K562 (cell line): ENCODE data around the gene EEFSEC. TPM values are rescaled to one million over a fixed set of nuclear protein-coding genes. Genes with fewer than 3 reads are reported as not detected.
A peak's percentile ranks its signal among the peaks of the same experiment; 100 is the strongest.

Experiments used
- ATAC-seq: fragments of 200-7000 bp; cut with Tn5 transposase; 3 replicates; pipeline ENCODE4 v1.9.1; 2020; ENCODE audit warnings: moderate library complexity
- BruUV-seq: library from RNA; stranded (reverse); fragments of 400-500 nt; replicated peaks from 2 replicates; lab custom pipeline; 2021; lab: Mats Ljungman, UMichigan
- CTCF ChIA-PET: fragments of 300-600 bp; formaldehyde crosslinking; extraction: SDS; loops from one replicate; lab custom pipeline; 2021; ENCODE audit warnings: low intra/inter-chr PET ratio; lab: Yijun Ruan, JAX
- POLR2A ChIA-PET: fragments of 300-600, 350-650 bp; sonication (Branson Sonifier 250); formaldehyde crosslinking; extraction: SDS; loops from one replicate; lab custom pipeline; 2021; ENCODE audit warnings: antibody characterized with exemption, inconsistent platforms; lab: Yijun Ruan, JAX
- DNase-seq, 4 experiments: peaks; one replicate each; pipeline versions ENCODE4 v3.0.0 to v3.0.0-alpha.2; 2011 to 2018; ENCODE audit warnings: low spot score in 3 of 4, mixed read lengths in 3 of 4; ENCODE audit errors: extremely low read depth in 1 of 4
- FAIRE-seq: peaks from 2 replicates; lab custom pipeline; 2011; peaks lifted over from hg19 to GRCh38; lab: Jason Lieb, UNC
- H2AFZ ChIP-seq: 2 replicates; pipeline ENCODE4 v1.6.0; 2011; ENCODE audit warnings: low read depth, low read length, control low read depth, inconsistent platforms
- H3K27ac ChIP-seq: fragments of 200-600 bp; 3 replicates; pipeline ENCODE4 v1.8.0; 2011; ENCODE audit warnings: low read depth, mild to moderate bottlenecking, control low read depth, inconsistent platforms, low read length, moderate library complexity, mixed read lengths; ENCODE audit errors: extremely low read depth
- H3K27me3 ChIP-seq, 2 experiments: fragments of 300-600 bp in 1 of 2; 2 replicates in 1 of 2; 3 replicates in 1 of 2; pipeline versions ENCODE4 v1.6.0 to v1.8.0; 2011; ENCODE audit warnings: inconsistent platforms in 2 of 2, low read length in 2 of 2, mild to moderate bottlenecking in 1 of 2, mixed read lengths in 1 of 2, moderate library complexity in 1 of 2; ENCODE audit not compliant: control insufficient read depth in 2 of 2, insufficient read depth in 2 of 2
- H3K36me3 ChIP-seq: fragments of 300-600 bp; 3 replicates; pipeline ENCODE4 v1.8.0; 2011; ENCODE audit warnings: mild to moderate bottlenecking, low read length, inconsistent platforms; ENCODE audit not compliant: control insufficient read depth, insufficient read depth
- H3K4me1 ChIP-seq, 2 experiments: fragments of 200-600 bp in 1 of 2; replicated peaks in 1 of 2; 2 replicates in 1 of 2; 3 replicates in 1 of 2; pipeline versions ENCODE4 v1.5.1 to v1.8.0; 2011; ENCODE audit warnings: inconsistent platforms in 2 of 2, low read length in 2 of 2, mild to moderate bottlenecking in 1 of 2, mixed read lengths in 1 of 2, moderate library complexity in 1 of 2; ENCODE audit not compliant: control insufficient read depth in 2 of 2, insufficient read depth in 2 of 2
- H3K4me2 ChIP-seq: 2 replicates; pipeline ENCODE4 v1.6.1; 2011; ENCODE audit warnings: low read length, control low read depth, inconsistent platforms, mixed read lengths; ENCODE audit not compliant: insufficient read depth
- H3K4me3 ChIP-seq: fragments of 200-600 bp; sonication (generic), shearing (Covaris generic); 2 replicates; pipeline ENCODE4 v1.5.1; 2016; ENCODE audit warnings: control low read depth, inconsistent platforms
- H3K79me2 ChIP-seq: fragments of 200-600 bp; 3 replicates; pipeline ENCODE4 v1.8.0; 2011; ENCODE audit warnings: low read length, inconsistent platforms; ENCODE audit not compliant: control insufficient read depth, insufficient read depth
- H3K9ac ChIP-seq, 2 experiments: 2 replicates each; pipeline versions ENCODE4 v1.6.0 to v1.6.1; 2011; ENCODE audit warnings: low read depth in 2 of 2, low read length in 2 of 2, control low read depth in 1 of 2, inconsistent platforms in 1 of 2, mild to moderate bottlenecking in 1 of 2, mixed read lengths in 1 of 2; ENCODE audit not compliant: insufficient read depth in 1 of 2
- H3K9me1 ChIP-seq: one replicate; pipeline ENCODE4 v1.6.0; 2011; ENCODE audit warnings: inconsistent platforms, mild to moderate bottlenecking, low read length, moderate library complexity; ENCODE audit not compliant: control insufficient read depth, insufficient read depth
- H3K9me3 ChIP-seq: replicated peaks from 2 replicates; pipeline ENCODE4 v1.5.1; 2011; ENCODE audit warnings: low read depth, low read length, inconsistent platforms; ENCODE audit not compliant: control insufficient read depth, insufficient read depth
- H4K20me1 ChIP-seq: replicated peaks from 2 replicates; pipeline ENCODE4 v1.6.1; 2011; ENCODE audit warnings: low read length, inconsistent platforms, mixed read lengths; ENCODE audit not compliant: control insufficient read depth, insufficient read depth
- ETS1 ChIP-seq: conservative IDR thresholded peaks from 2 replicates; pipeline ENCODE4 v1.6.1; 2011; ENCODE audit warnings: low read depth, mild to moderate bottlenecking, low read length; ENCODE audit not compliant: control insufficient read depth
- NFATC3 ChIP-seq: fragments of 450-650 bp; IDR thresholded peaks from 2 replicates; pipeline ENCODE4 v1.6.1; 2017; ENCODE audit warnings: mild to moderate bottlenecking
- NFIC ChIP-seq: fragments of 450-650 bp; IDR thresholded peaks from 2 replicates; pipeline ENCODE4 v1.6.1; 2017; ENCODE audit warnings: mild to moderate bottlenecking, inconsistent platforms
- PCBP2 ChIP-seq: fragments of 200-400 bp; formaldehyde crosslinking; IDR thresholded peaks from 2 replicates; pipeline ENCODE4 v1.6.1; 2018; ENCODE audit warnings: low read length, low read depth, mild to moderate bottlenecking, moderate library complexity; ENCODE audit not compliant: poor library complexity, severe bottlenecking
- SMARCC2 ChIP-seq: fragments of 450-650 bp; IDR thresholded peaks from 2 replicates; pipeline ENCODE4 v1.6.1; 2017; ENCODE audit warnings: antibody characterized with exemption, moderate library complexity, mild to moderate bottlenecking, low read depth
- ZNF316 ChIP-seq: fragments of 450-650 bp; IDR thresholded peaks from 2 replicates; pipeline ENCODE4 v1.6.1; 2016
- ZNF398 ChIP-seq: fragments of 250-450 bp; sonication (Bioruptor Pico); IDR thresholded peaks from 2 replicates; pipeline ENCODE4 v1.8.0; 2021; ENCODE audit warnings: moderate library complexity, mild to moderate bottlenecking, inconsistent platforms
- ZNF445 ChIP-seq: fragments of 250-450 bp; sonication (Bioruptor Pico); IDR thresholded peaks from 2 replicates; pipeline ENCODE4 v1.4.0; 2020; ENCODE audit warnings: low read depth, mild to moderate bottlenecking, moderate library complexity
- WGBS: fragments of 100-300 bp; shearing (Covaris generic); methylation state at CpG from one replicate; pipeline ENCODE4 v1.1.6; 2016; ENCODE audit warnings: low coverage, mixed read lengths; ENCODE audit not compliant: insufficient coverage; ENCODE audit errors: missing lambda C conversion rate; 5-methylcytosine and 5-hydroxymethylcytosine counted together
- in situ Hi-C: fragments of 300-500 bp; cut with MboI; formaldehyde crosslinking; loops from 4 replicates; pipeline ENCODE4 v1.15.0; 2018; ENCODE audit warnings: inconsistent platforms, mixed read lengths
- intact Hi-C: fragments of 100-400 bp; cut with micrococcal nuclease; formaldehyde crosslinking; loops from 2 replicates; pipeline ENCODE4 v1.14.2; 2022
- polyA plus RNA-seq, 8 experiments: library from polyadenylated mRNA; depleted of rRNA in 4 of 8; stranded (reverse) in 5 of 8; unstranded in 3 of 8; fragments of >200 nt; fragmentation: Nextera tagmentation in 2 of 8; fragmentation: Illumina TruSeq in 1 of 8; extraction: Ambion mirVana in 2 of 8; extraction: Trizol in 1 of 8; gene quantifications; 2 replicates each; pipeline versions ENCODE4 v1.2.1 to v1.2.3, GENCODE V29; 2011 to 2014; ENCODE audit warnings: inconsistent platforms in 1 of 8, missing spikeins in 1 of 8
- total RNA-seq, 7 experiments: library from RNA; depleted of rRNA in 6 of 7; stranded (reverse); fragments of >200 nt in 6 of 7; fragmentation: Illumina TruSeq in 2 of 7; extraction: Trizol in 2 of 7; gene quantifications; 2 replicates each; pipeline versions ENCODE4 v1.2.1 to v1.2.3, GENCODE V29; 2011 to 2021; ENCODE audit warnings: low replicate concordance in 1 of 7

EEFSEC gene
- total and polyA plus RNA-seq, 9 of the 15 experiments (the other 6 are each of a cell fraction or from before 2014, with no cell fraction given), result 0.35 to 11.8 (median 7.7) TPM

- H3K27me3 ChIP-seq, result no peaks in the 10 kb centered on the region
- no TSS peak for BruUV-seq
- no peak overlapping the region for H3K4me3 ChIP-seq
- ATAC-seq, result no peak
- peaks cover 3% of the 10 kb centered on the region; the same call in 1 of the 3 replicates for H3K79me2 ChIP-seq
- in situ Hi-C loops, result no loop called here
- H3K27ac ChIP-seq, result no peak overlapping the region
- H3K4me1 ChIP-seq, result peaks cover 0 to 5% of the 10 kb centered on the region in 2 experiments; a peak in 2 of 5 replicates
- H3K9me1 ChIP-seq, result peaks cover 3% of the 10 kb centered on the region
- no peak overlapping the region for H3K4me2 ChIP-seq
- no peak for DNase-seq
- no peaks in the 10 kb centered on the region for H3K9me3 ChIP-seq
- WGBS, result 56% methylated on average over 4 of the region's 4 CpGs
- no peak overlapping the region for H2AFZ ChIP-seq
- intact Hi-C loops, result no loop called here
- H4K20me1 ChIP-seq, result no peaks in the 10 kb centered on the region
- no peak for TF ChIP-seq ETS1
- 0 out of 2 replicates have a peak, but pooled peaks have one; percentile 18 for TF ChIP-seq NFIC
- FAIRE-seq, result no peak
- H3K9ac ChIP-seq, result no peak overlapping the region
- no peaks in the 10 kb centered on the region for H3K36me3 ChIP-seq
- CTCF ChIA-PET, result no interaction called here
- POLR2A ChIA-PET, result no interaction called here
Observed at GRCh38 chr3:128188326-128188725, 35.0 kb downstream of the EEFSEC start.

- TF ChIP-seq ZNF316 (no peak), ZNF445 (CRISPR knock-in tag) (no peak), PCBP2 (no peak), ZNF398 (CRISPR knock-in tag) (no peak), NFATC3 (no peak), SMARCC2 (no peak)
- CTCF ChIA-PET, result no interaction called here
- H3K9me3 ChIP-seq, result no peaks in the 10 kb centered on the region
- H3K27ac ChIP-seq, result no peak overlapping the region
- intact Hi-C loops, result no loop called here
- no peaks in the 10 kb centered on the region for H4K20me1 ChIP-seq
- peaks cover 3% of the 10 kb centered on the region; the same call in 1 of the 3 replicates for H3K79me2 ChIP-seq
- H3K4me1 ChIP-seq, result peaks cover 0 to 11% of the 10 kb centered on the region in 2 experiments; a peak in 3 of 5 replicates
- DNase-seq (no peak), ATAC-seq (no peak), FAIRE-seq (no peak)
- H3K36me3 ChIP-seq, result no peaks in the 10 kb centered on the region
- BruUV-seq, result no TSS peak
- H3K27me3 ChIP-seq, result no peaks in the 10 kb centered on the region
- H3K9ac ChIP-seq, result no peak overlapping the region
- H3K9me1 ChIP-seq, result peaks cover 3% of the 10 kb centered on the region
- no peak overlapping the region for H3K4me3 ChIP-seq
- no peak overlapping the region for H2AFZ ChIP-seq
- in situ Hi-C loops, result no loop called here
- POLR2A ChIA-PET, result interaction anchor here (0.7 kb wide), 1 partner anchor 1197 kb away, joined by 3 read pairs; no protein-coding TSS in a partner anchor
- WGBS, result 60% methylated on average over 3 of the region's 4 CpGs
- H3K4me2 ChIP-seq, result no peak overlapping the region
Observed at GRCh38 chr3:128188956-128189355, 35.7 kb downstream of the EEFSEC start.
